ENCODE measurements around the gene CLPSL2. TPM values are rescaled to one million over a fixed set of nuclear protein-coding genes. Genes with fewer than 3 reads are reported as not detected.

Gene CLPSL2
- total RNA-seq, 1 experiment from 2014 or later: 1.7 TPM

GRCh38 chr6:35790683-35791082 is 14.3 kb downstream of the CLPSL2 start:
- ATAC-seq: no peak
- intact Hi-C loops (cut with micrococcal nuclease): no loop called here

GRCh38 chr6:35794536-35795452 is 18.4 kb downstream of the CLPSL2 start:
- H3K4me1 ChIP-seq (ENCODE audit: control insufficient read depth in 1 of 2, insufficient read depth in 2 of 2, low read length in 2 of 2): no peaks in the 10 kb centered on the region
- 0 out of 2 replicates have a peak, but pooled peaks cover 3% of the 10 kb centered on the region for H3K27me3 ChIP-seq (ENCODE audit: insufficient read depth, low read length)
- H3K9me2 ChIP-seq (ENCODE audit: insufficient read depth): no peaks in the 10 kb centered on the region
- ATAC-seq (no peak), DNase-seq (ENCODE audit: low read depth, low spot score) (no peak)
- H3K4me2 ChIP-seq (ENCODE audit: low read length): no peak overlapping the region
- no peak overlapping the region for H3K27ac ChIP-seq (ENCODE audit: low read depth, low read length)
- no peaks in the 10 kb centered on the region for H4K20me1 ChIP-seq (ENCODE audit: insufficient read depth)
- RAD21 ChIA-PET (ENCODE audit: low non-redundant PET in 1 of 2, low total read pairs in 2 of 2, uncharacterized antibody in 2 of 2, unreplicated experiment in 2 of 2): no interaction called here
- no TSS peak for BruUV-seq (replicated peaks)
- H3K36me3 ChIP-seq (ENCODE audit: control insufficient read depth in 1 of 2, insufficient read depth in 2 of 2, low read length in 2 of 2): no peaks in the 10 kb centered on the region
- no peaks in the 10 kb centered on the region for H3K9me3 ChIP-seq (ENCODE audit: control insufficient read depth in 1 of 2, insufficient read depth in 1 of 2, low read depth in 1 of 2, low read length in 2 of 2)
- intact Hi-C loops (cut with micrococcal nuclease): no loop called here
- no peak overlapping the region for H2AFZ ChIP-seq (ENCODE audit: low read depth, low read length, poor library complexity, severe bottlenecking)
- POLR2A ChIA-PET: no interaction called here
- H3K9ac ChIP-seq (ENCODE audit: low read length): no peak overlapping the region
- no peak overlapping the region for H3K4me3 ChIP-seq (replicated peaks in 1 of 2; ENCODE audit: low read depth in 1 of 2, low read length in 2 of 2)
- CTCF ChIA-PET: no interaction called here
- no peaks in the 10 kb centered on the region for H3K79me2 ChIP-seq (ENCODE audit: insufficient read depth, low read length)
- TF ChIP-seq SIN3A (IDR thresholded peaks at IDR 0.05; ENCODE audit: low read depth) (no peak), REST (IDR thresholded peaks at IDR 0.05; ENCODE audit: low read depth) (no peak), CEBPB (IDR thresholded peaks at IDR 0.05; ENCODE audit: low read depth) (no peak), CTCF (IDR thresholded peaks at IDR 0.05 in 2 of 3, conservative IDR thresholded peaks at IDR 0.05 in 1 of 3; ENCODE audit: borderline replicate concordance in 1 of 3, insufficient read depth in 1 of 3, low read depth in 2 of 3, low read length in 2 of 3) (no peak), YY1 (IDR thresholded peaks at IDR 0.05; ENCODE audit: extremely low read depth, insufficient replicate concordance, low read depth, low read length) (no peak), SRF (IDR thresholded peaks at IDR 0.05; ENCODE audit: low read depth) (no peak), POLR2AphosphoS5 (IDR thresholded peaks at IDR 0.05; ENCODE audit: low read depth, low read length) (no peak), EGR1 (IDR thresholded peaks at IDR 0.05; ENCODE audit: low read depth) (no peak), FOSL1 (IDR thresholded peaks at IDR 0.05; ENCODE audit: low read depth) (no peak), EZH2 (IDR thresholded peaks at IDR 0.05) (no peak), CBX3 (IDR thresholded peaks at IDR 0.05; ENCODE audit: low read depth) (no peak)

More at GRCh38 chr6:35790683-35791082, 14.3 kb downstream of the CLPSL2 start:
- Histone ChIP-seq H3K9me3 (ENCODE audit: control insufficient read depth in 1 of 2, insufficient read depth in 1 of 2, low read depth in 1 of 2, low read length in 2 of 2) (no peaks in the 10 kb centered on the region), H3K4me3 (replicated peaks in 1 of 2; ENCODE audit: low read depth in 1 of 2, low read length in 2 of 2) (no peak overlapping the region), H3K4me2 (ENCODE audit: low read length) (no peak overlapping the region), H3K9ac (ENCODE audit: low read length) (no peak overlapping the region), H3K79me2 (ENCODE audit: insufficient read depth, low read length) (no peaks in the 10 kb centered on the region), H4K20me1 (ENCODE audit: insufficient read depth) (no peaks in the 10 kb centered on the region), H3K27me3 (ENCODE audit: insufficient read depth, low read length) (peaks cover 23% of the 10 kb centered on the region; the same call in 1 of the 2 replicates), H3K27ac (ENCODE audit: low read depth, low read length) (no peak overlapping the region), H3K36me3 (ENCODE audit: control insufficient read depth in 1 of 2, insufficient read depth in 2 of 2, low read length in 2 of 2) (no peaks in the 10 kb centered on the region), H3K4me1 (ENCODE audit: control insufficient read depth in 1 of 2, insufficient read depth in 2 of 2, low read length in 2 of 2) (no peaks in the 10 kb centered on the region), H2AFZ (ENCODE audit: low read depth, low read length, poor library complexity, severe bottlenecking) (no peak overlapping the region), H3K9me2 (ENCODE audit: insufficient read depth) (no peaks in the 10 kb centered on the region)
- POLR2A ChIA-PET: no interaction called here
- RAD21 ChIA-PET (ENCODE audit: low non-redundant PET in 1 of 2, low total read pairs in 2 of 2, uncharacterized antibody in 2 of 2, unreplicated experiment in 2 of 2): no interaction called here
- CTCF ChIA-PET: no interaction called here
- no peak for DNase-seq (ENCODE audit: low read depth, low spot score)
- BruUV-seq (replicated peaks): no TSS peak
- TF ChIP-seq POLR2A (IDR thresholded peaks at IDR 0.05; ENCODE audit: borderline replicate concordance, extremely low read depth, insufficient read depth, insufficient read length) (no peak), CBX3 (IDR thresholded peaks at IDR 0.05; ENCODE audit: low read depth) (no peak), EZH2 (IDR thresholded peaks at IDR 0.05) (no peak), EZH2phosphoT487 (IDR thresholded peaks at IDR 0.05; ENCODE audit: borderline replicate concordance) (no peak), JUND (IDR thresholded peaks at IDR 0.05) (no peak), SIN3A (IDR thresholded peaks at IDR 0.05; ENCODE audit: low read depth) (no peak), TCF7L2 (IDR thresholded peaks at IDR 0.05; ENCODE audit: borderline replicate concordance, extremely low read depth, insufficient read depth, insufficient read length) (no peak), SRF (IDR thresholded peaks at IDR 0.05; ENCODE audit: low read depth) (no peak), EGR1 (IDR thresholded peaks at IDR 0.05; ENCODE audit: low read depth) (no peak), YY1 (IDR thresholded peaks at IDR 0.05; ENCODE audit: extremely low read depth, insufficient replicate concordance, low read depth, low read length) (no peak)
